ENCODE data around the gene IGF1R. TPM values are rescaled to one million over a fixed set of nuclear protein-coding genes. Genes with fewer than 3 reads are reported as not detected.

IGF1R gene
- total and polyA plus RNA-seq, 2 of the 8 experiments (the other 6 are each of a cell fraction or from before 2014, with no cell fraction given): 32.9 to 109 TPM

- H3K27ac ChIP-seq (ENCODE audit: low read depth, low read length): no peak overlapping the region
- no peak for DNase-seq (ENCODE audit: low read depth in 1 of 2, low spot score in 2 of 2)
- no peak for TF ChIP-seq SIN3A (conservative IDR thresholded peaks at IDR 0.05 in 1 of 2, IDR thresholded peaks at IDR 0.05 in 1 of 2; ENCODE audit: low read depth in 1 of 2, low read length in 2 of 2)
- TF ChIP-seq SAP30 (IDR thresholded peaks at IDR 0.05; ENCODE audit: insufficient read depth, insufficient replicate concordance, low read length): no peak
- no peak for TF ChIP-seq RFX5 (IDR thresholded peaks at IDR 0.05; ENCODE audit: borderline replicate concordance, low read depth, low read length)
- TF ChIP-seq EZH2 (IDR thresholded peaks at IDR 0.05; ENCODE audit: low read depth, low read length, severe bottlenecking): no peak
- no peak for TF ChIP-seq HDAC2 (IDR thresholded peaks at IDR 0.05; ENCODE audit: borderline replicate concordance in 1 of 2, low read depth in 2 of 2, low read length in 2 of 2)
- no peak for TF ChIP-seq YY1 (IDR thresholded peaks at IDR 0.05; ENCODE audit: low read depth, low read length)
- no peak for TF ChIP-seq TAF1 (IDR thresholded peaks at IDR 0.05; ENCODE audit: low read depth, low read length)
- no peak for TF ChIP-seq CEBPB (IDR thresholded peaks at IDR 0.05; ENCODE audit: low read depth, low read length)
- no peak for TF ChIP-seq ASH2L (IDR thresholded peaks at IDR 0.05; ENCODE audit: low read length)
- TF ChIP-seq BCL11A (IDR thresholded peaks at IDR 0.05; ENCODE audit: low read depth in 2 of 2, low read length in 2 of 2): no peak
- no peak for TF ChIP-seq NANOG (IDR thresholded peaks at IDR 0.05; ENCODE audit: insufficient read depth, low read depth, low read length, poor library complexity, severe bottlenecking)
- TF ChIP-seq CBX8 (IDR thresholded peaks at IDR 0.05; ENCODE audit: borderline replicate concordance, low read depth, low read length): no peak
- TF ChIP-seq BACH1 (IDR thresholded peaks at IDR 0.05; ENCODE audit: low read length): no peak
Observed at GRCh38 chr15:98745650-98746374, 97.5 kb downstream of the IGF1R start.

More at GRCh38 chr15:98745650-98746374, 97.5 kb downstream of the IGF1R start:
- peaks cover 14% of the 10 kb centered on the region for H3K79me1 ChIP-seq (ENCODE audit: low read depth, low read length)
- H3K27me3 ChIP-seq (replicated peaks in 1 of 4; ENCODE audit: control insufficient read depth in 3 of 4, extremely low read depth in 1 of 4, insufficient read depth in 3 of 4, low read length in 3 of 4): no peaks in the 10 kb centered on the region
- peaks cover 0 to 7% (median 3%) of the 10 kb centered on the region in 4 experiments; a peak in 3 of 7 replicates for H3K4me1 ChIP-seq (replicated peaks in 1 of 4; ENCODE audit: control insufficient read depth in 3 of 4, insufficient read depth in 4 of 4, low read length in 3 of 4)
- H3K14ac ChIP-seq (ENCODE audit: insufficient read length): no peak overlapping the region
- H2BK15ac ChIP-seq (ENCODE audit: low read length): no peak overlapping the region
- H3K9ac ChIP-seq (replicated peaks in 1 of 4; ENCODE audit: extremely low read depth in 1 of 4, low read depth in 3 of 4, low read length in 3 of 4): no peak overlapping the region
- no peak overlapping the region for H2BK120ac ChIP-seq (replicated peaks; ENCODE audit: low read depth, low read length)
- H3K56ac ChIP-seq (replicated peaks; ENCODE audit: insufficient read length, low read depth, low read length): no peak overlapping the region
- no peak overlapping the region for H3K4me3 ChIP-seq (ENCODE audit: extremely low read depth in 1 of 4, insufficient read depth in 2 of 4, low read depth in 3 of 4, low read length in 4 of 4)
- H4K5ac ChIP-seq (ENCODE audit: insufficient read length, low read depth, low read length): no peak overlapping the region
- H2BK5ac ChIP-seq (ENCODE audit: low read depth, low read length): no peak overlapping the region
- no peaks in the 10 kb centered on the region for H3K36me3 ChIP-seq (ENCODE audit: control insufficient read depth in 2 of 4, insufficient read depth in 4 of 4, low read length in 3 of 4)
- H3K9me3 ChIP-seq (ENCODE audit: insufficient read depth in 2 of 2, low read depth in 1 of 2, low read length in 1 of 2): no peaks in the 10 kb centered on the region
- H2AK5ac ChIP-seq (ENCODE audit: low read depth, low read length): no peak overlapping the region
- H3K18ac ChIP-seq (ENCODE audit: extremely low read depth, low read length): no peak overlapping the region
- ChIA-PET CTCF (ENCODE audit: partially characterized antibody) (interaction anchor here (2.0 kb wide), 1 partner anchor 73 kb away, joined by 11 read pairs; no protein-coding TSS in a partner anchor), POLR2A (ENCODE audit: partially characterized antibody) (no interaction called here)
- H2AFZ ChIP-seq (ENCODE audit: low read length): no peak overlapping the region
- no peaks in the 10 kb centered on the region for H3K23me2 ChIP-seq (ENCODE audit: low read depth, low read length)
- H3K23ac ChIP-seq (ENCODE audit: insufficient read length): no peak overlapping the region
- H3K79me2 ChIP-seq (ENCODE audit: control insufficient read depth in 1 of 2, insufficient read depth in 2 of 2, low read length in 2 of 2): peaks cover 23 to 99% of the 10 kb centered on the region in 2 experiments
- H2BK12ac ChIP-seq (ENCODE audit: low read depth, low read length): no peak overlapping the region
- peaks cover 21 to 31% of the 10 kb centered on the region in 2 experiments for H4K20me1 ChIP-seq (replicated peaks in 1 of 2; ENCODE audit: control insufficient read depth in 1 of 2, insufficient read depth in 2 of 2, low read length in 2 of 2)
- no peak overlapping the region for H3K4ac ChIP-seq (replicated peaks; ENCODE audit: insufficient read length, low read depth, low read length)
- WGBS, 2 experiments (ENCODE audit: extremely low coverage in 1 of 2, insufficient coverage in 1 of 2, insufficient read length in 1 of 2, insufficient replicate concordance in 2 of 2, low coverage in 1 of 2, low lambda C conversion rate in 2 of 2, missing lambda C conversion rate in 1 of 2): 85% methylated on average over 10 of the region's 10 CpGs; no CpG with 5 or more reads in 1 of the 2 experiments
- H4K91ac ChIP-seq (replicated peaks; ENCODE audit: insufficient read length, low read length): no peak overlapping the region
- H4K8ac ChIP-seq (ENCODE audit: extremely low read depth, insufficient read depth, low read length): no peak overlapping the region
- no peak for FAIRE-seq
- no peak overlapping the region for H3K4me2 ChIP-seq (ENCODE audit: insufficient read depth in 1 of 2, low read depth in 2 of 2, low read length in 2 of 2)
- H2BK20ac ChIP-seq (ENCODE audit: low read length): no peak overlapping the region
